Naive thymus-derived CD4-positive, alpha-beta T cell (primary cell): ENCODE results near the gene PRX. TPM values are rescaled to one million over a fixed set of nuclear protein-coding genes. Genes with fewer than 3 reads are reported as not detected.
A peak's percentile ranks its signal among the peaks of the same experiment; 100 is the strongest.

ENCODE experiments used
- ATAC-seq: fragments of 150-1000 bp; cut with Tn5 transposase; 2 replicates; pipeline ENCODE4 v1.10.0; 2021; ENCODE audit warnings: mild to moderate bottlenecking, moderate library complexity
- CTCF ChIA-PET: fragments of 350-600 bp; sonication (Branson Sonifier 250); formaldehyde crosslinking; loops from one replicate; lab custom pipeline; 2021; ENCODE audit warnings: antibody characterized with exemption; lab: Charles Lee
- POLR2A ChIA-PET: fragments of 350-600 bp; sonication (Branson Sonifier 250); formaldehyde crosslinking; loops from one replicate; lab custom pipeline; 2021; ENCODE audit warnings: antibody characterized with exemption, inconsistent platforms; lab: Charles Lee
- DNase-seq, 9 donors: peaks; one replicate each; pipeline versions ENCODE4 v3.0.0 to v3.0.0-alpha.2; 2020 to 2022; ENCODE audit warnings: mixed read lengths in 1 of 9
- H3K27ac ChIP-seq: one replicate; pipeline ENCODE4 v1.7.0; 2013; ENCODE audit warnings: mild to moderate bottlenecking, low read depth, low read length, moderate library complexity
- H3K27me3 ChIP-seq, 2 donors: one replicate each; pipeline ENCODE4 v1.7.0; 2013; ENCODE audit warnings: low read length in 2 of 2, mild to moderate bottlenecking in 2 of 2, moderate library complexity in 2 of 2; ENCODE audit not compliant: control insufficient read depth in 2 of 2, insufficient read depth in 2 of 2
- H3K36me3 ChIP-seq, 3 experiments: 1 replicate in 2 of 3; 2 replicates in 1 of 3; pipeline ENCODE4 v1.7.0; 2013; ENCODE audit warnings: low read length in 3 of 3, mild to moderate bottlenecking in 3 of 3, moderate library complexity in 1 of 3; ENCODE audit not compliant: insufficient read depth in 3 of 3, control insufficient read depth in 2 of 3
- H3K4me1 ChIP-seq, 2 donors: one replicate each; pipeline ENCODE4 v1.7.0; 2013; ENCODE audit warnings: low read length in 2 of 2, mild to moderate bottlenecking in 2 of 2, moderate library complexity in 1 of 2; ENCODE audit not compliant: control insufficient read depth in 2 of 2, insufficient read depth in 2 of 2
- H3K4me3 ChIP-seq: 2 replicates; pipeline ENCODE4 v1.7.0; 2013; ENCODE audit warnings: mild to moderate bottlenecking, low read length
- H3K9me3 ChIP-seq, 3 experiments: 1 replicate in 2 of 3; 2 replicates in 1 of 3; pipeline ENCODE4 v1.7.0; 2013; ENCODE audit warnings: low read length in 3 of 3; ENCODE audit not compliant: control insufficient read depth in 2 of 3
- H3K27ac Mint-ChIP-seq, 9 donors: one replicate each; pipeline ENCODE4 v1.8.0; 2020 to 2022; ENCODE audit warnings: mixed read lengths in 9 of 9, mild to moderate bottlenecking in 8 of 9, moderate library complexity in 5 of 9, inconsistent platforms in 2 of 9
- H3K27me3 Mint-ChIP-seq, 5 donors: one replicate each; pipeline ENCODE4 v1.8.0; 2021 to 2022; ENCODE audit warnings: mixed read lengths in 5 of 5, mild to moderate bottlenecking in 1 of 5
- H3K36me3 Mint-ChIP-seq, 5 donors: one replicate each; pipeline ENCODE4 v1.8.0; 2020 to 2022; ENCODE audit warnings: mixed read lengths in 5 of 5, mild to moderate bottlenecking in 3 of 5, inconsistent platforms in 1 of 5
- H3K4me1 Mint-ChIP-seq, 7 donors: one replicate each; pipeline ENCODE4 v1.8.0; 2020 to 2022; ENCODE audit warnings: mixed read lengths in 7 of 7, mild to moderate bottlenecking in 3 of 7, inconsistent platforms in 1 of 7
- H3K4me3 Mint-ChIP-seq, 10 donors: one replicate each; pipeline ENCODE4 v1.8.0; 2020 to 2022; ENCODE audit warnings: mild to moderate bottlenecking in 10 of 10, mixed read lengths in 10 of 10, moderate library complexity in 6 of 10, inconsistent platforms in 2 of 10
- H3K9me3 Mint-ChIP-seq, 11 donors: one replicate each; pipeline ENCODE4 v1.8.0; 2020 to 2022; ENCODE audit warnings: mixed read lengths in 11 of 11, mild to moderate bottlenecking in 4 of 11, inconsistent platforms in 1 of 11, moderate library complexity in 1 of 11
- intact Hi-C, 2 donors: fragments of 100-400 bp; cut with micrococcal nuclease; formaldehyde crosslinking; loops; one replicate each; pipeline ENCODE4 v1.15.1; 2023
- polyA plus RNA-seq, 2 donors: library from polyadenylated mRNA; unstranded; fragments of 300-500 nt; fragmentation: Illumina TruSeq; gene quantifications; one replicate each; pipeline ENCODE4 v1.2.3, GENCODE V29; 2021
- total RNA-seq, 6 experiments: library from RNA in 5 of 6; stranded (reverse) in 5 of 6; gene quantifications; 1 replicate in 5 of 6; 2 replicates in 1 of 6; pipeline ENCODE4 v1.2.3 and lab custom pipeline; 2021 to 2026

PRX gene
- total and polyA plus RNA-seq, 7 experiments from 2014 or later, result 0.14 to 4.0 (median 1.9) TPM

DNA sequence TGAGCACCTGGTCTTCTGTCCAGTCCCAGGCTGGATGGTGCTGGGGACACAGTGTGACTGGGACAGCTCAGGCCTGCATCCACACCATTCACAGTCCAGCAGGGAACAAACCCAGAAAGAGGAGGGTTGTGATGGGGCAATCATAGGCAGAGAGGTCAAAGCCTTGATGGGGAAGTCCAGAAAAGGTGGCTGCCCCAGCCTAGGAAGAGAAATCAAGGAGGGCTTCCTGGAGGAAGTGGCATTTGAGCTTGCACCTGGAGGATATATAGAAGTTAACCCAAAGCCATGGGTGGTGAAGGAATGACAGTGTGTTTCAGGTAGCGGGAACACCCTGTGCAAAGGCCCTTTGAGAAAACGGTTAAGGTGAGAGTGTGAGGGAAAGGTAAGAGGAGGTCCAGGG is 2.6 kb upstream of the PRX start:
- ChIA-PET CTCF (no interaction called here), POLR2A (no interaction called here)
- H3K9me3 ChIP-seq, result no peaks in the 10 kb centered on the region
- Mint-ChIP-seq H3K9me3 (peaks cover 0 to 3% (median 0%) of the 10 kb centered on the region in 11 donors), H3K27ac (peak overlapping the region in 4 of 9 donors; percentile 17 to 96 (median 44)), H3K36me3 (no peaks in the 10 kb centered on the region), H3K4me3 (peak overlapping the region in 1 of 10 donors; percentile 71), H3K27me3 (peaks cover 0 to 5% (median 0%) of the 10 kb centered on the region in 5 donors), H3K4me1 (peaks cover 3 to 39% (median 20%) of the 10 kb centered on the region in 7 donors)
- intact Hi-C loops, result no loop called here
- no peaks in the 10 kb centered on the region for H3K36me3 ChIP-seq
- no peaks in the 10 kb centered on the region for H3K27me3 ChIP-seq
- no peak overlapping the region for H3K4me3 ChIP-seq
- DNase-seq (no peak), ATAC-seq (no peak)
- H3K4me1 ChIP-seq, result no peaks in the 10 kb centered on the region
- H3K27ac ChIP-seq, result no peak overlapping the region

DNA sequence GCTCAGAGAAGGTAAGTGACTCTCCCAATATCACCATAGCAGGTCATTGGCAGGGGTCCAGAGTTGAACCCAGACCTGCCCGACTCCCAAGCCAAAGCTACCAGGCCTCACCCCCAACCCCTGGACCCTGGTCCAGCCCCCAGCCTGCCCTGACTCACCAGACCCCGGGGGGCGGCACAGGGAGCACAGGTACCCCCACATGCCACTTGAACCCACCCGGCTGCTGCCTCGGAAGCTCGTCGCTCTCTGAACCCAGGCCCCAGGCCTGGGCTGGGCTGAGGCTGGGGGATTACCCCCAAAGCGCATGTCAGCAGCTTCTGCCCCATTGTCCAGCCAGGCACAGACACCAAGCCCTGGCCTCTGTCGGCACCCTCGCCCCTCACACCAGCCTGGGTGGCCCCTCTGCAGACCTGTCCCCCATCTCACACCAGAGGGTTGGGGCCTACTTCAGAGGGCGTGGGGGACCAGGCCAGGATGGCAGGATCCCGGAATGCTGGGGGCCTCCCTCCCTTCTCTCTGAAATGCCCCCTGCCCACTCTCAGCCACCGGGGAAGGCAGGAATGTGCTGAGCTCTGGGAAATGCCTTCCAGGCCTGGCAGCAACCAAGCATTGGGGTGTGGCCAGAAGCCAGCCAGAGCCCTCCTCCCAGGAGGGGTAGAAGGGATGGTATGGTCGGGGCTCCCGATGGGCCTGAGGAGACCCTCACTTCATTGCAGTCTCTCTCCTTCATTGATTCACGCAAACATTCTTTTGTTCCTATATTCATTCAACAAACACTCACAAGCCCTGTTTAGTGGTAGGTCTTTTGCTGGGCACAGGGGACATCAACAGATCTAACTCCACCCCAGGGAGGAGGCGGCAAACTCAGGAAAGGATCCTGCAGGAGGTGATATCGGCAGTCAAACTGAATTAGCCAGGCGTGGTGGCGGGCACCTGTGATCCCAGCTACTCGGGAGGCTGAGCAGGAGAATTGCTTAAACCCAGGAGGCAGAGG is 1.7 kb upstream of the PRX start:
- no peaks in the 10 kb centered on the region for H3K36me3 Mint-ChIP-seq
- no peak overlapping the region for H3K27ac Mint-ChIP-seq
- H3K9me3 Mint-ChIP-seq, result peaks cover 0 to 3% (median 0%) of the 10 kb centered on the region in 11 donors
- no peak overlapping the region for H3K4me3 Mint-ChIP-seq
- peaks cover 0 to 5% (median 0%) of the 10 kb centered on the region in 5 donors for H3K27me3 Mint-ChIP-seq
- no peaks in the 10 kb centered on the region for H3K27me3 ChIP-seq
- ATAC-seq (no peak), DNase-seq (no peak)
- no peak overlapping the region for H3K4me3 ChIP-seq
- no peak overlapping the region for H3K27ac ChIP-seq
- H3K9me3 ChIP-seq, result no peaks in the 10 kb centered on the region
- ChIA-PET POLR2A (interaction anchor here (0.9 to 1.2 kb wide), 2 partner anchors 12 to 27 kb away, joined by 3 to 5 read pairs; no protein-coding TSS in a partner anchor), CTCF (no interaction called here)
- intact Hi-C loops, result no loop called here
- no peaks in the 10 kb centered on the region for H3K4me1 ChIP-seq
- no peaks in the 10 kb centered on the region for H3K36me3 ChIP-seq
- H3K4me1 Mint-ChIP-seq, result peaks cover 0 to 37% (median 16%) of the 10 kb centered on the region in 7 donors

DNA sequence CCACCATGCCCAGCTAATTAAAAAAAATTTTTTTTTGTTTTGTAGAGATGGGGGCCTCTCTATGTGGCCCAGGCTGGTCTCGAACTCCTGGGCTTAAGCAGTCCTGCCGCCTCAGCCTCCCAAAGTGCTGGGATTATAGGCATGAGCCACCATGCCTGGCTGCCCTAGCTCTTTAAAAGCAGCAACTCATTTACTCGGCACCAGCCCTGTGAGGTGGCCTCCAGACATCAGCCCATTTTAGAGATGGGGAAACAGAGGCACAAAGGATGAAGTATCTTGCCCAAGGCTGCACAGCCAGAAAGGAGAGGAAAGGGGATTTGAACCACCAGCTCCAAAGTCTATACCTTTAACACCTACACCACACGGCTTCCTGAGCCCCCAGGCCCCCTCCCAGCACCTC is 312 bp downstream of the PRX start:
- Mint-ChIP-seq H3K36me3 (no peaks in the 10 kb centered on the region), H3K9me3 (peaks cover 0 to 1% (median 0%) of the 10 kb centered on the region in 11 donors)

DNA sequence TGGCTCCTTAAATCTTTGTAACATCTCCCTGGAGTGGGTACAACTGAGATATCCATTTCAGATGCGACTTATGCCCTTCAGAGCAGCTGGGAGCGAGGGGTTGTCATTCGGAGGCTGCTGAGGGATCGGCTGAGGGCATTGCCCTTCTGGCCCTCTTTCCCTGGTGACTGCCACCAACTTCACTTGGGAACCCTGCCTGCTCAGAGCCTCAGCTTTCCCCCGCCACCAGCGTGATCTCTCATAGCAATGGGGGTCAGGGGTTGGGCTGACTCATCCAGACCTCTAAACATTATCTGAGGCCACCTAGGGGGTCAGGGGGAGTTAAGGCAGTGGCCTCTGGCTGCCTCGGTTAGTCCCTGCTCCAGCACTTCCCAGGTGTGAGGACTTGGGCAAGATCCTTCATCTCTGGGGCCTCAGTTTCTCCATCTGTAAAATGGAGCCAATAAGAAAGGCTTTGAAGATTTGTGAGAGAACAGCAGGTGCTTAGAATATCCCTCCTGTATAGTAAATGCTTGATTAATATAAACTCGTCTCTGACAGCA is 1.1 kb downstream of the PRX start:
- H3K27me3 ChIP-seq, result no peaks in the 10 kb centered on the region
- no peaks in the 10 kb centered on the region for H3K36me3 ChIP-seq
- peak in 1 of 9 donors; percentile 1 for DNase-seq
- Mint-ChIP-seq H3K27me3 (peaks cover 0 to 5% (median 0%) of the 10 kb centered on the region in 5 donors), H3K4me3 (no peak overlapping the region), H3K4me1 (peaks cover 6 to 28% (median 15%) of the 10 kb centered on the region in 7 donors), H3K27ac (no peak overlapping the region), H3K36me3 (no peaks in the 10 kb centered on the region), H3K9me3 (peaks cover 0 to 1% (median 0%) of the 10 kb centered on the region in 11 donors)
- CTCF ChIA-PET, result interaction anchor here (0.6 kb wide), 1 partner anchor 175 kb away, joined by 4 read pairs; no protein-coding TSS in a partner anchor
- H3K4me3 ChIP-seq, result no peak overlapping the region
- no peaks in the 10 kb centered on the region for H3K9me3 ChIP-seq
- peaks cover 0 to 6% of the 10 kb centered on the region in 2 donors for H3K4me1 ChIP-seq
- intact Hi-C loops, result no loop called here
- no peak overlapping the region for H3K27ac ChIP-seq
- no peak for ATAC-seq
- POLR2A ChIA-PET, result interaction anchor here (0.6 to 1.2 kb wide), 3 partner anchors 9 to 15 kb away, joined by 3 to 4 read pairs (median 4); partner anchors contain the start of gene SERTAD1

More for the DNA sequence above, 312 bp downstream of the PRX start:
- POLR2A ChIA-PET, result interaction anchor here (0.6 to 1.2 kb wide), 4 partner anchors 8 to 16 kb away, joined by 3 to 4 read pairs (median 4); partner anchors contain the start of gene SERTAD1
- ATAC-seq (no peak), DNase-seq (no peak)
- Mint-ChIP-seq H3K27ac (no peak overlapping the region), H3K4me3 (no peak overlapping the region), H3K27me3 (peaks cover 0 to 5% (median 0%) of the 10 kb centered on the region in 5 donors), H3K4me1 (peaks cover 3 to 31% (median 17%) of the 10 kb centered on the region in 7 donors)
- Histone ChIP-seq H3K4me3 (no peak overlapping the region), H3K4me1 (peaks cover 0 to 4% of the 10 kb centered on the region in 2 donors), H3K9me3 (no peaks in the 10 kb centered on the region), H3K27ac (no peak overlapping the region), H3K36me3 (no peaks in the 10 kb centered on the region), H3K27me3 (no peaks in the 10 kb centered on the region)
- intact Hi-C loops, result no loop called here
- CTCF ChIA-PET, result interaction anchor here (0.6 kb wide), 1 partner anchor 176 kb away, joined by 4 read pairs; no protein-coding TSS in a partner anchor

DNA sequence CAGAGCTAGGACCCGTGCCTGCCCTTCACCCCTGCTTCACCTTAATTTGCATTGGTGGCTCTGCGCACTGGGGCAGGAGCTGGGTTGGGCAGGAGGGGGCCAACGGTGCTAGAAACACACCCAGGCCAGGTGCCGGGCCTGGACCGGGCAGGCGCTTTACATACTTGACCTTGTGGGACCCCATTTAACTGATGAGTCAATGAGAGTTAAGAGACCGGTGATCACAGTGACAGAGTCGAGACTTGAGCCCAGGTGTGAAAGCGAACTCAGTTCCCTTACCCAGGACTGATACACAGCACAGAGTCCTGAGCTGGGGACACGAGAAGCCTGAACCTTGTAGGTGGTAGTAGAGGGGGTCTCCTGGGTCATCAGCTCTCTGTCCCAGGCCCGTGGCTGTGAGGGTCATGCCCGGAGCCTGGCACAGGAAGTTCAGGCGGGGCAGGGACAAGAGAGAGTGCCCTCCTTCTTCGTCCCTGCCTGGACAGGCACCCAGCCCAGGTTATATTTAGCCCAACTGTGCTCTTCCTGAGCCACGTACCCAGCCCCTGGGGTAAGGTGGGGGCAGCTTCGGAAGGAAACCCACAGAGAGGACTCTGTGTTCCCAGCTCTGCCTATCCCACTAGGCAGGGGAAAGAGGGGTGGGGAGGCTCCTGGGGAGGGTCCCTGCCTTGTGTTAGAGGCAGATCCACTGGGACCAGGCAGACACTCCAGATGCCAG is 1.9 kb downstream of the PRX start:
- ATAC-seq, result no peak

DNA sequence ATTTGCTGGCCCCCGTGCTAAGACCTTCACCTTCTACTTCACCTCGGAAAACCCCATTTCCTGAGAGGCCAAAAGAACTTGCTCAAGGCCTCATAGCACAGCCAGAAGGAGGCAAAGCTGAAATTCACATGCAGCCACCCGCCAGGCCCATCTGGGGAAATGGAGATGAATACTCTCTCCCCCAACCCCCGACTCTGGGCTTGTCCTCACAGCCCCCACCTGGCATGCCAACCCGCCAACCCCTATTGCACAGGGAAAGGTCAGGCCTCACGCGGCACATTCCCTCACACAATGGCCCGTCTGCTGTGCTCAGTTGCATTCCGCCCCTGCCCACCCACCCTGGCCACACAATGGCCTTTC is 3.2 kb downstream of the PRX start:
- POLR2A ChIA-PET, result interaction anchor here (0.5 kb wide), 1 partner anchor 819 kb away, joined by 3 read pairs; no protein-coding TSS in a partner anchor
- ATAC-seq (no peak), DNase-seq (no peak)
- CTCF ChIA-PET, result no interaction called here
- H3K36me3 Mint-ChIP-seq, result no peaks in the 10 kb centered on the region
- Histone ChIP-seq H3K36me3 (no peaks in the 10 kb centered on the region), H3K4me1 (peaks cover 0 to 6% of the 10 kb centered on the region in 2 donors), H3K9me3 (no peaks in the 10 kb centered on the region), H3K4me3 (no peak overlapping the region), H3K27ac (no peak overlapping the region), H3K27me3 (no peaks in the 10 kb centered on the region)
- H3K9me3 Mint-ChIP-seq, result peaks cover 0 to 2% (median 0%) of the 10 kb centered on the region in 11 donors
- H3K4me3 Mint-ChIP-seq, result no peak overlapping the region
- peaks cover 0 to 5% (median 0%) of the 10 kb centered on the region in 5 donors for H3K27me3 Mint-ChIP-seq
- intact Hi-C loops, result no loop called here
- H3K4me1 Mint-ChIP-seq, result peaks cover 6 to 14% (median 11%) of the 10 kb centered on the region in 7 donors
- no peak overlapping the region for H3K27ac Mint-ChIP-seq

More for the DNA sequence above, 1.9 kb downstream of the PRX start:
- Mint-ChIP-seq H3K9me3 (peaks cover 0 to 1% (median 0%) of the 10 kb centered on the region in 11 donors), H3K4me3 (no peak overlapping the region), H3K4me1 (peaks cover 6 to 23% (median 11%) of the 10 kb centered on the region in 7 donors), H3K27ac (peak overlapping the region in 1 of 9 donors; percentile 80), H3K36me3 (no peaks in the 10 kb centered on the region), H3K27me3 (peaks cover 0 to 5% (median 0%) of the 10 kb centered on the region in 5 donors)
- ChIA-PET POLR2A (interaction anchor here (0.6 to 1.3 kb wide), 3 partner anchors 9 to 19 kb away, joined by 3 to 4 read pairs (median 4); no protein-coding TSS in a partner anchor), CTCF (interaction anchor here (0.6 kb wide), 1 partner anchor 42 kb away, joined by 3 read pairs; no protein-coding TSS in a partner anchor)
- intact Hi-C loops, result no loop called here
- no peak overlapping the region for H3K27ac ChIP-seq
- peaks cover 0 to 6% of the 10 kb centered on the region in 2 donors for H3K4me1 ChIP-seq
- H3K27me3 ChIP-seq, result no peaks in the 10 kb centered on the region
- no peak overlapping the region for H3K4me3 ChIP-seq
- H3K36me3 ChIP-seq, result no peaks in the 10 kb centered on the region
- no peaks in the 10 kb centered on the region for H3K9me3 ChIP-seq
- DNase-seq, result peak in 1 of 9 donors; percentile 3
